ENCODE data around the gene RBMS3. TPM values are rescaled to one million over a fixed set of nuclear protein-coding genes. Genes with fewer than 3 reads are reported as not detected.

RBMS3 gene
- total and polyA plus RNA-seq, 2 experiments from 2014 or later = 34.9 to 37.1 TPM

GRCh38 chr3:29329986-29330890, 49.4 kb downstream of the RBMS3 start:
- peaks cover 66% of the 10 kb centered on the region for H3K79me2 ChIP-seq

GRCh38 chr3:29331035-29331434, 50.2 kb downstream of the RBMS3 start:
- no peak overlapping the region for H3K4me3 ChIP-seq
- H3K4me1 ChIP-seq (ENCODE audit: insufficient read depth) = peaks cover 17% of the 10 kb centered on the region
- no peak overlapping the region for H2AFZ ChIP-seq
- WGBS (ENCODE audit: low lambda C conversion rate, missing lambda C conversion rate) = 84% methylated on average over 4 of the region's 4 CpGs
- DNase-seq (ENCODE audit: low spot score) = no peak
- no peaks in the 10 kb centered on the region for H4K20me1 ChIP-seq (ENCODE audit: insufficient read depth, poor library complexity, severe bottlenecking)
- no peaks in the 10 kb centered on the region for H3K27me3 ChIP-seq
- H3K27ac ChIP-seq = no peak overlapping the region
- no peaks in the 10 kb centered on the region for H3K36me3 ChIP-seq (replicated peaks; ENCODE audit: insufficient read depth, low read depth)
- H3K4me2 ChIP-seq = no peak overlapping the region
- no peaks in the 10 kb centered on the region for H3K9me3 ChIP-seq (ENCODE audit: low read depth)
- H3K79me2 ChIP-seq = peaks cover 61% of the 10 kb centered on the region
- TF ChIP-seq CTCF (IDR thresholded peaks at IDR 0.05; ENCODE audit: poor library complexity) (no peak), EZH2phosphoT487 (IDR thresholded peaks at IDR 0.05; ENCODE audit: low read depth, severe bottlenecking, unreplicated experiment) (no peak), EZH2 (IDR thresholded peaks at IDR 0.05; ENCODE audit: borderline replicate concordance) (no peak)
- H3K9me2 ChIP-seq (replicated peaks; ENCODE audit: insufficient read depth) = no peaks in the 10 kb centered on the region

More at GRCh38 chr3:29329986-29330890, 49.4 kb downstream of the RBMS3 start:
- H2AFZ ChIP-seq = no peak overlapping the region
- H3K27ac ChIP-seq = no peak overlapping the region
- no peaks in the 10 kb centered on the region for H3K27me3 ChIP-seq
- H3K4me1 ChIP-seq (ENCODE audit: insufficient read depth) = peaks cover 14% of the 10 kb centered on the region
- TF ChIP-seq CTCF (IDR thresholded peaks at IDR 0.05; ENCODE audit: poor library complexity) (no peak), EZH2 (IDR thresholded peaks at IDR 0.05; ENCODE audit: borderline replicate concordance) (no peak), EZH2phosphoT487 (IDR thresholded peaks at IDR 0.05; ENCODE audit: low read depth, severe bottlenecking, unreplicated experiment) (no peak)
- H3K4me2 ChIP-seq = no peak overlapping the region
- H3K9me3 ChIP-seq (ENCODE audit: low read depth) = no peaks in the 10 kb centered on the region
- no peaks in the 10 kb centered on the region for H3K9me2 ChIP-seq (replicated peaks; ENCODE audit: insufficient read depth)
- no peak for DNase-seq (ENCODE audit: low spot score)
- 84% methylated on average over 4 of the region's 4 CpGs for WGBS (ENCODE audit: low lambda C conversion rate, missing lambda C conversion rate)
- no peaks in the 10 kb centered on the region for H3K36me3 ChIP-seq (replicated peaks; ENCODE audit: insufficient read depth, low read depth)
- H4K20me1 ChIP-seq (ENCODE audit: insufficient read depth, poor library complexity, severe bottlenecking) = no peaks in the 10 kb centered on the region
- H3K4me3 ChIP-seq = no peak overlapping the region

- peaks cover 61% of the 10 kb centered on the region for H3K79me2 ChIP-seq
- H3K4me3 ChIP-seq = no peak overlapping the region
- H2AFZ ChIP-seq = no peak overlapping the region
- H3K27me3 ChIP-seq = no peaks in the 10 kb centered on the region
- H4K20me1 ChIP-seq (ENCODE audit: insufficient read depth, poor library complexity, severe bottlenecking) = no peaks in the 10 kb centered on the region
- H3K9me2 ChIP-seq (replicated peaks; ENCODE audit: insufficient read depth) = no peaks in the 10 kb centered on the region
- TF ChIP-seq CTCF (IDR thresholded peaks at IDR 0.05; ENCODE audit: poor library complexity) (no peak), EZH2phosphoT487 (IDR thresholded peaks at IDR 0.05; ENCODE audit: low read depth, severe bottlenecking, unreplicated experiment) (no peak), EZH2 (IDR thresholded peaks at IDR 0.05; ENCODE audit: borderline replicate concordance) (no peak)
- no peaks in the 10 kb centered on the region for H3K9me3 ChIP-seq (ENCODE audit: low read depth)
- no peak overlapping the region for H3K4me2 ChIP-seq
- 92% methylated on average over 5 of the region's 5 CpGs for WGBS (ENCODE audit: low lambda C conversion rate, missing lambda C conversion rate)
- H3K36me3 ChIP-seq (replicated peaks; ENCODE audit: insufficient read depth, low read depth) = no peaks in the 10 kb centered on the region
- peaks cover 23% of the 10 kb centered on the region for H3K4me1 ChIP-seq (ENCODE audit: insufficient read depth)
- DNase-seq (ENCODE audit: low spot score) = no peak
- no peak overlapping the region for H3K27ac ChIP-seq
Measured at GRCh38 chr3:29331456-29332194, 50.8 kb downstream of the RBMS3 start.

Measured in hepatocyte (in vitro differentiated cells).